HCT116 (cell line): ENCODE data around the gene POPDC3. TPM values are rescaled to one million over a fixed set of nuclear protein-coding genes. Genes with fewer than 3 reads are reported as not detected.

Experiments
- ATAC-seq: fragments of 200-7000 bp; cut with Tn5 transposase; 2 replicates; pipeline ENCODE4 v1.9.1; 2020; ENCODE audit warnings: mild to moderate bottlenecking, moderate library complexity
- BruUV-seq: library from RNA; stranded (reverse); fragments of 400-500 nt; replicated peaks from 2 replicates; lab custom pipeline; 2021; lab: Mats Ljungman, UMichigan
- CTCF ChIA-PET: fragments of 300-600 bp; sonication (Branson Sonifier 250); formaldehyde crosslinking; loops from one replicate; lab custom pipeline; 2021; ENCODE audit warnings: antibody characterized with exemption; lab: Charles Lee
- POLR2A ChIA-PET: fragments of 300-600, 350-600 bp; sonication (Branson Sonifier 250); formaldehyde crosslinking; loops from one replicate; lab custom pipeline; 2021; ENCODE audit warnings: antibody characterized with exemption; lab: Charles Lee
- RAD21 ChIA-PET, 2 experiments: fragments of 300-600 bp; sonication (Branson Sonifier 250); formaldehyde crosslinking; loops; one replicate each; lab custom pipeline; 2023; ENCODE audit warnings: low total read pairs in 2 of 2; ENCODE audit not compliant: uncharacterized antibody in 2 of 2, unreplicated experiment in 2 of 2, low non-redundant PET in 1 of 2; lab: Charles Lee
- DNase-seq: peaks from one replicate; pipeline ENCODE4 v3.0.0-alpha.2; 2010; ENCODE audit warnings: low read depth, low spot score
- H2AFZ ChIP-seq: fragments of 200-600 bp; shearing (Covaris generic), sonication (generic); 2 replicates; pipeline ENCODE4 v1.6.1; 2017; ENCODE audit warnings: low read depth, mixed run types, mixed read lengths, antibody characterized with exemption, low read length; ENCODE audit not compliant: poor library complexity, severe bottlenecking
- H3K27ac ChIP-seq: 2 replicates; pipeline ENCODE4 v1.5.1; 2012; ENCODE audit warnings: low read depth, low read length
- H3K27me3 ChIP-seq: fragments of 200-600 bp; sonication (generic); 2 replicates; pipeline ENCODE4 v1.6.1; 2016; ENCODE audit warnings: mixed run types, low read length, mixed read lengths; ENCODE audit not compliant: insufficient read depth
- H3K36me3 ChIP-seq, 2 experiments: fragments of 200-500 bp in 1 of 2; fragments of 200-600 bp in 1 of 2; sonication (Bioruptor generic) in 1 of 2; sonication (generic) in 1 of 2; 2 replicates each; pipeline versions ENCODE4 v1.5.1 to v1.6.1; 2014 to 2016; ENCODE audit warnings: low read length in 2 of 2, inconsistent platforms in 1 of 2, mixed read lengths in 1 of 2, mixed run types in 1 of 2; ENCODE audit not compliant: insufficient read depth in 2 of 2, control insufficient read depth in 1 of 2
- H3K4me1 ChIP-seq, 2 experiments: fragments of 200-600 bp in 1 of 2; sonication (generic) in 1 of 2; 2 replicates each; pipeline versions ENCODE4 v1.5.1 to v1.6.1; 2012 to 2017; ENCODE audit warnings: low read length in 2 of 2, inconsistent platforms in 1 of 2, mild to moderate bottlenecking in 1 of 2, mixed read lengths in 1 of 2, mixed run types in 1 of 2, moderate library complexity in 1 of 2; ENCODE audit not compliant: insufficient read depth in 2 of 2, control insufficient read depth in 1 of 2
- H3K4me2 ChIP-seq: fragments of 200-600 bp; sonication (generic); 2 replicates; pipeline ENCODE4 v1.6.1; 2017; ENCODE audit warnings: mixed run types, low read length, mixed read lengths
- H3K4me3 ChIP-seq, 2 experiments: fragments of 200-600 bp in 1 of 2; sonication (generic) in 1 of 2; replicated peaks in 1 of 2; 2 replicates each; pipeline ENCODE4 v1.5.1; 2011 to 2016; ENCODE audit warnings: low read length in 2 of 2, control low read depth in 1 of 2, low read depth in 1 of 2, mild to moderate bottlenecking in 1 of 2, mixed read lengths in 1 of 2, mixed run types in 1 of 2
- H3K79me2 ChIP-seq: fragments of 200-600 bp; sonication (generic); 2 replicates; pipeline ENCODE4 v1.6.1; 2017; ENCODE audit warnings: mild to moderate bottlenecking, mixed run types, low read length, moderate library complexity, mixed read lengths; ENCODE audit not compliant: insufficient read depth
- H3K9ac ChIP-seq: fragments of 200-600 bp; sonication (generic); 2 replicates; pipeline ENCODE4 v1.6.1; 2016; ENCODE audit warnings: low read length, mixed read lengths
- H3K9me2 ChIP-seq: fragments of 200-600 bp; sonication (generic), shearing (Covaris generic); 2 replicates; pipeline ENCODE4 v1.6.1; 2017; ENCODE audit warnings: mixed run types, mild to moderate bottlenecking, moderate library complexity; ENCODE audit not compliant: insufficient read depth
- H3K9me3 ChIP-seq, 2 experiments: fragments of 200-500 bp in 1 of 2; fragments of 200-600 bp in 1 of 2; sonication (Bioruptor generic) in 1 of 2; sonication (generic) in 1 of 2; 2 replicates each; pipeline ENCODE4 v1.6.1; 2014 to 2017; ENCODE audit warnings: low read length in 2 of 2, mixed read lengths in 2 of 2, inconsistent platforms in 1 of 2, low read depth in 1 of 2, mild to moderate bottlenecking in 1 of 2, mixed run types in 1 of 2, moderate library complexity in 1 of 2; ENCODE audit not compliant: control insufficient read depth in 1 of 2, insufficient read depth in 1 of 2
- H4K20me1 ChIP-seq: fragments of 200-600 bp; sonication (generic), shearing (Covaris generic); 2 replicates; pipeline ENCODE4 v1.6.1; 2017; ENCODE audit warnings: mixed run types, mild to moderate bottlenecking, moderate library complexity; ENCODE audit not compliant: insufficient read depth
- CBX3 ChIP-seq: IDR thresholded peaks from 2 replicates; pipeline ENCODE4 v1.6.1; 2012; ENCODE audit warnings: low read depth
- CEBPB ChIP-seq: IDR thresholded peaks from 2 replicates; pipeline ENCODE4 v1.6.1; 2012; ENCODE audit warnings: low read depth
- EGR1 ChIP-seq: IDR thresholded peaks from 2 replicates; pipeline ENCODE4 v1.6.1; 2012; ENCODE audit warnings: low read depth
- ELF1 ChIP-seq: IDR thresholded peaks from 2 replicates; pipeline ENCODE4 v1.6.1; 2012; ENCODE audit warnings: low read depth, borderline replicate concordance
- EZH2 ChIP-seq: fragments of 200-600 bp; sonication (generic); IDR thresholded peaks from 2 replicates; pipeline ENCODE4 v1.6.1; 2017; ENCODE audit warnings: antibody characterized with exemption, mixed run types
- EZH2phosphoT487 ChIP-seq: fragments of 200-600 bp; IDR thresholded peaks from 2 replicates; pipeline ENCODE4 v1.6.1; 2018; ENCODE audit warnings: antibody characterized with exemption, borderline replicate concordance
- JUND ChIP-seq: IDR thresholded peaks from 2 replicates; pipeline ENCODE4 v1.6.1; 2012
- POLR2A ChIP-seq: IDR thresholded peaks from 2 replicates; pipeline ENCODE4 v1.7.0; 2011; ENCODE audit warnings: borderline replicate concordance; ENCODE audit not compliant: insufficient read depth, insufficient read length; ENCODE audit errors: extremely low read depth
- REST ChIP-seq: IDR thresholded peaks from 2 replicates; pipeline ENCODE4 v1.6.1; 2012; ENCODE audit warnings: low read depth
- SIN3A ChIP-seq: IDR thresholded peaks from 2 replicates; pipeline ENCODE4 v1.6.1; 2012; ENCODE audit warnings: low read depth
- ZNF274 ChIP-seq: fragments of 200-500 bp; sonication (Bioruptor generic); IDR thresholded peaks from 2 replicates; pipeline ENCODE4 v1.6.1; 2014; ENCODE audit warnings: mild to moderate bottlenecking, low read depth, low read length, inconsistent platforms
- intact Hi-C: fragments of 100-400 bp; cut with micrococcal nuclease; formaldehyde crosslinking; loops from 2 replicates; pipeline ENCODE4 v1.10.0; 2022
- total RNA-seq: library from RNA; stranded (reverse); gene quantifications from one replicate; pipeline ENCODE4 v1.2.1, GENCODE V29; 2021; ENCODE audit not compliant: unreplicated experiment
- TF ChIP-seq, protein P1 (sequence below), 3 experiments: fragments of 200-600 bp in 1 of 3; sonication (generic) in 1 of 3; IDR thresholded peaks in 2 of 3; conservative IDR thresholded peaks in 1 of 3; 2 replicates each; pipeline ENCODE4 v1.5.1; 2012 to 2017; ENCODE audit warnings: low read depth in 2 of 3, low read length in 2 of 3, antibody characterized with exemption in 1 of 3, borderline replicate concordance in 1 of 3, control low read depth in 1 of 3, mild to moderate bottlenecking in 1 of 3, mixed read lengths in 1 of 3, mixed run types in 1 of 3, moderate library complexity in 1 of 3; ENCODE audit not compliant: insufficient read depth in 1 of 3

POPDC3 gene
- total RNA-seq, 1 experiment from 2014 or later = 10.1 TPM

DNA sequence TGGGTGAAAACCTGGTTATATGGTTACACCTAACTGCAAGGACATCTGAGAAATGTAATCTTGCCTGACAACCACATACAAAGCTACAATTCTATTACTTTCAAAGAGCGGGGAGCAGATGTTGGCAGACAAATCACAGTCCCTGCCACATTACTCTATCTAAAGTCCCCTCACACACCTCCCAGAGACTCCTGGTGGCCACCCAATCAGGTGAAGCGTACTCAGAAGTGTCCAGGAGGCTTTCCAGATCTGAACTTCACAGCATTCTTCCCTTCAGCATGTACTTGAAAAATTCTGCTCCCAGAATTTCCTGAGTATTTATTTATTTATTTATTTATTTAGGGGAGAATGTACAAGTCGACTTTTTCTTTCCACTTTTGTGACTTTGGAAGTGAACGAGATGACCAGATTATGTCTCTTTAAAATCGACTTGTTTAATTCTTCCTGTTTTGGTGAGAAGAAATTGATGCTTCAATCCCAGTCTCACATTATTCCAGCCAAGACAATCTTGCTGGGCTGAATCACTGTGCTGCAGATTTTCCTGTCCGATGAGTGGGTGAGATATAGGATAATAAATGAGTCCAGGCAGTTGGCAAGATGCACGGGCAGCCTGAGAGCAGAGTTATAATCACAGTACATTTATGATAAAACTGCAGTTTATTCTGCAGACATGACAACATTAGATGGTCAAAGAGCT is 46.9 kb upstream of the POPDC3 start:
- Histone ChIP-seq H3K27me3 (peaks cover 3% of the 10 kb centered on the region; the same call in 1 of the 2 replicates), H2AFZ (no peak overlapping the region), H3K79me2 (no peaks in the 10 kb centered on the region), H3K9me3 (no peaks in the 10 kb centered on the region), H3K4me1 (no peaks in the 10 kb centered on the region), H3K9me2 (no peaks in the 10 kb centered on the region), H3K9ac (no peak overlapping the region), H3K36me3 (no peaks in the 10 kb centered on the region), H3K4me2 (no peak overlapping the region), H4K20me1 (no peaks in the 10 kb centered on the region), H3K27ac (no peak overlapping the region), H3K4me3 (no peak overlapping the region)
- TF ChIP-seq EGR1 = no peak
- no peak for TF ChIP-seq SIN3A
- TF ChIP-seq JUND = no peak
- no peak for TF ChIP-seq EZH2
- TF ChIP-seq ZNF274 = no peak
- no peak for TF ChIP-seq REST
- TF ChIP-seq ELF1 = no peak
- TF ChIP-seq EZH2phosphoT487 = no peak
- TF ChIP-seq POLR2A = no peak
- TF ChIP-seq CEBPB = no peak
- TF ChIP-seq, protein P1, sequence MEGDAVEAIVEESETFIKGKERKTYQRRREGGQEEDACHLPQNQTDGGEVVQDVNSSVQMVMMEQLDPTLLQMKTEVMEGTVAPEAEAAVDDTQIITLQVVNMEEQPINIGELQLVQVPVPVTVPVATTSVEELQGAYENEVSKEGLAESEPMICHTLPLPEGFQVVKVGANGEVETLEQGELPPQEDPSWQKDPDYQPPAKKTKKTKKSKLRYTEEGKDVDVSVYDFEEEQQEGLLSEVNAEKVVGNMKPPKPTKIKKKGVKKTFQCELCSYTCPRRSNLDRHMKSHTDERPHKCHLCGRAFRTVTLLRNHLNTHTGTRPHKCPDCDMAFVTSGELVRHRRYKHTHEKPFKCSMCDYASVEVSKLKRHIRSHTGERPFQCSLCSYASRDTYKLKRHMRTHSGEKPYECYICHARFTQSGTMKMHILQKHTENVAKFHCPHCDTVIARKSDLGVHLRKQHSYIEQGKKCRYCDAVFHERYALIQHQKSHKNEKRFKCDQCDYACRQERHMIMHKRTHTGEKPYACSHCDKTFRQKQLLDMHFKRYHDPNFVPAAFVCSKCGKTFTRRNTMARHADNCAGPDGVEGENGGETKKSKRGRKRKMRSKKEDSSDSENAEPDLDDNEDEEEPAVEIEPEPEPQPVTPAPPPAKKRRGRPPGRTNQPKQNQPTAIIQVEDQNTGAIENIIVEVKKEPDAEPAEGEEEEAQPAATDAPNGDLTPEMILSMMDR (IDR thresholded peaks at IDR 0.05 in 2 of 3, conservative IDR thresholded peaks at IDR 0.05 in 1 of 3; ENCODE audit: borderline replicate concordance in 1 of 3, insufficient read depth in 1 of 3, low read depth in 2 of 3, low read length in 2 of 3) = no peak
- TF ChIP-seq CBX3 = no peak
- ATAC-seq (no peak), DNase-seq (no peak)
- intact Hi-C loops = no loop called here
- ChIA-PET POLR2A (no interaction called here), CTCF (no interaction called here), RAD21 (no interaction called here)
- BruUV-seq = no TSS peak
